AG10803 (cell line): ENCODE data around the gene POC5.
"Not testable (repeated sequence)": the region's sequence is repeated elsewhere in the genome, so short reads cannot be mapped to it uniquely, and the experiment has no call there.

ENCODE experiments used
- DNase-seq: peaks from one replicate; pipeline ENCODE4 v3.0.0; 2010; ENCODE audit warnings: low read depth
- H3K4me3 ChIP-seq: 2 replicates; pipeline ENCODE4 v1.5.1; 2011; ENCODE audit warnings: mild to moderate bottlenecking, low read length, control low read depth
- CTCF ChIP-seq: conservative IDR thresholded peaks from 2 replicates; pipeline ENCODE4 v1.5.1; 2011; ENCODE audit warnings: mild to moderate bottlenecking, low read length, control low read depth, inconsistent platforms

POC5 gene

GRCh38 chr5:75706016-75706415 lies 11.2 kb downstream of the POC5 start:
- H3K4me3 ChIP-seq, result no peak overlapping the region
- no peak for TF ChIP-seq CTCF
- peak; percentile 9 for DNase-seq

GRCh38 chr5:75701856-75702255 lies 15.4 kb downstream of the POC5 start:
- TF ChIP-seq CTCF, result no peak
- no peak for DNase-seq
- no peak overlapping the region for H3K4me3 ChIP-seq

GRCh38 chr5:75695472-75696351 lies 21.5 kb downstream of the POC5 start:
- not testable (repeated sequence) for DNase-seq

GRCh38 chr5:75694781-75695180 lies 22.5 kb downstream of the POC5 start:
- DNase-seq, result no peak
- no peak for TF ChIP-seq CTCF
- H3K4me3 ChIP-seq, result no peak overlapping the region

More at GRCh38 chr5:75695472-75696351, 21.5 kb downstream of the POC5 start:
- H3K4me3 ChIP-seq, result not testable (repeated sequence)

GRCh38 chr5:75690669-75691068 lies 26.6 kb downstream of the POC5 start:
- no peak overlapping the region for H3K4me3 ChIP-seq
- no peak for DNase-seq
- TF ChIP-seq CTCF, result no peak

- no peak for TF ChIP-seq CTCF
- no peak for DNase-seq
- H3K4me3 ChIP-seq, result no peak overlapping the region
Observed at GRCh38 chr5:75686480-75686879, 30.8 kb downstream of the POC5 start.

GRCh38 chr5:75685141-75685540 lies 32.1 kb downstream of the POC5 start:
- no peak overlapping the region for H3K4me3 ChIP-seq
- no peak for DNase-seq
- TF ChIP-seq CTCF, result no peak
